ENCODE measurements around the gene ZNF580.

Gene ZNF580

GRCh38 chr19:55640043-55640576 lies 692 bp upstream of the ZNF580 start:
- H3K4me3 ChIP-seq (ENCODE audit: low read length): peak overlapping the region; percentile 74
- no peaks in the 10 kb centered on the region for H3K27me3 ChIP-seq (ENCODE audit: insufficient read depth, low read length)
- H3K9me3 ChIP-seq (ENCODE audit: low read length): no peaks in the 10 kb centered on the region
- peaks cover 11% of the 10 kb centered on the region for H3K36me3 ChIP-seq (ENCODE audit: insufficient read depth, low read length)
- H2AFZ ChIP-seq (ENCODE audit: low read depth, low read length): peak overlapping the region; percentile 29
- H3K4me1 ChIP-seq (ENCODE audit: insufficient read depth, low read length): peaks cover 52% of the 10 kb centered on the region

DNA sequence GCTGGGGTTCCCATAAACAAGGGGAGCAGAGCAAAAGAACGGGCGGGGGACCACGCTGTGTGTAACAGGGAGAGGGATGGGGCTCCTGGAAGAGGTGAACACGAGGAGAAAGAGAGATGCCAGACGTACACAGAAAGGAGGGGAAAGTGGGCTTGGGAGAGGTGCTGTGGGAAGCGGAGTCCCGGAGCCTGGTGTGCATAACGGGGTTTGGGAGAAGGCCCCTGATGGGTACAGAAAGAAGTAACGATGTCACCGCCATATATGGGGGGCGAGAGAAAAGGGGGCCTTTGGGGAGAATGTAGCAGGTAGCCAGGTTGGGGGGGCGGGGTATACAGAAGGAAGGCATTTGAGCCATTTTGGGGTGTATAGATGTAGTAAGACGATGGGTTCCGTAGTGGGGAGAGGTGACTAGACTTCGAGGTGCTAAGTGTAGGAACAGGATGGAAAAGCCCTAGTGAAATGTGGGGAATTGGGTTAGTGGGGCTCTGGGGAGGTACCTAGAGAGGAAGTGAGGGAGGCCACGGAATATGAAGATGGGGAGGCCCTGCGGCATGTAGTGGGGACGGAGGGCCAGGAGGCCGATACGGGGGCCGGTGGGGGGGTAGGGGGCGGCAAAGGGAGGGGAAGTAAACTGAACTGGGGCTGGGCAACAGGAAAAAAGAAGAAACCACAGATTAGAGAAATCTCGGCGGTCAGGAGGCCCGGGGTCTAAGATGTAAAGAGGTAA lies 787 bp downstream of the ZNF580 start:
- H3K27me3 ChIP-seq (ENCODE audit: insufficient read depth, low read length): no peaks in the 10 kb centered on the region
- H3K9me3 ChIP-seq (ENCODE audit: low read length): no peaks in the 10 kb centered on the region
- peaks cover 16% of the 10 kb centered on the region for H3K36me3 ChIP-seq (ENCODE audit: insufficient read depth, low read length)
- no peak overlapping the region for H2AFZ ChIP-seq (ENCODE audit: low read depth, low read length)
- H3K4me1 ChIP-seq (ENCODE audit: insufficient read depth, low read length): peaks cover 37% of the 10 kb centered on the region
- H3K4me3 ChIP-seq (ENCODE audit: low read length): peak overlapping the region; percentile 74

GRCh38 chr19:55642153-55643002 lies 1.6 kb downstream of the ZNF580 start:
- Histone ChIP-seq H3K27me3 (ENCODE audit: insufficient read depth, low read length) (no peaks in the 10 kb centered on the region), H2AFZ (ENCODE audit: low read depth, low read length) (no peak overlapping the region), H3K9me3 (ENCODE audit: low read length) (no peaks in the 10 kb centered on the region), H3K36me3 (ENCODE audit: insufficient read depth, low read length) (peaks cover 16% of the 10 kb centered on the region), H3K4me1 (ENCODE audit: insufficient read depth, low read length) (peaks cover 41% of the 10 kb centered on the region), H3K4me3 (ENCODE audit: low read length) (peak overlapping the region; percentile 88)

- Histone ChIP-seq H2AFZ (ENCODE audit: low read depth, low read length) (no peak within 1 kb of the TSS), H3K4me3 (ENCODE audit: low read length) (peak within 1 kb of the TSS; percentile 88), H3K36me3 (ENCODE audit: insufficient read depth, low read length) (peaks cover 14% of the 10 kb centered on the region), H3K9me3 (ENCODE audit: low read length) (no peaks in the 10 kb centered on the region), H3K27me3 (ENCODE audit: insufficient read depth, low read length) (no peaks in the 10 kb centered on the region), H3K4me1 (ENCODE audit: insufficient read depth, low read length) (peaks cover 44% of the 10 kb centered on the region)
Observed at GRCh38 chr19:55643003-55643886, 2.4 kb downstream of the ZNF580 start, which contains the start of gene ZNF581. Gene ZNF581, plus strand, starts transcription at chr19:55643649. Its CDS starts 923 bp downstream, at chr19:55644572.

DNA sequence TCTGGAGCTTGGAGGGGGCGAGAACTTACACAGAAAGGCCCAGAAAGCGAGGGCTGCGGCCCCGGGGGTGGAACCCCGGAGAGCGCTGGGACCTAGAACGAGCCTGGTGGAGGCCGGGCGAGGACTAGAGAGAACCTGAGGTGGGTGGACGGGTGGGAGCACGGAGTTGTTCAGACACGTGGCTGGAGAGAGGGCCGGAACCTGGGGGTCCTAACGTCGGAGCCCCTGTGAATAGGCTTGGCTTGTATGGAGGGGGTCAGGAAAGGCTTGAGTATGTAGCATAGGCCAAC lies 3.0 kb downstream of the ZNF580 start:
- Histone ChIP-seq H3K27me3 (ENCODE audit: insufficient read depth, low read length) (no peaks in the 10 kb centered on the region), H2AFZ (ENCODE audit: low read depth, low read length) (no peak overlapping the region), H3K9me3 (ENCODE audit: low read length) (no peaks in the 10 kb centered on the region), H3K36me3 (ENCODE audit: insufficient read depth, low read length) (peaks cover 14% of the 10 kb centered on the region), H3K4me1 (ENCODE audit: insufficient read depth, low read length) (peaks cover 49% of the 10 kb centered on the region), H3K4me3 (ENCODE audit: low read length) (peak overlapping the region; percentile 88)

- no peaks in the 10 kb centered on the region for H3K27me3 ChIP-seq (ENCODE audit: insufficient read depth, low read length)
- H3K4me3 ChIP-seq (ENCODE audit: low read length): peak overlapping the region; percentile 88
Observed at GRCh38 chr19:55644191-55644833, 3.5 kb downstream of the ZNF580 start.

DNA sequence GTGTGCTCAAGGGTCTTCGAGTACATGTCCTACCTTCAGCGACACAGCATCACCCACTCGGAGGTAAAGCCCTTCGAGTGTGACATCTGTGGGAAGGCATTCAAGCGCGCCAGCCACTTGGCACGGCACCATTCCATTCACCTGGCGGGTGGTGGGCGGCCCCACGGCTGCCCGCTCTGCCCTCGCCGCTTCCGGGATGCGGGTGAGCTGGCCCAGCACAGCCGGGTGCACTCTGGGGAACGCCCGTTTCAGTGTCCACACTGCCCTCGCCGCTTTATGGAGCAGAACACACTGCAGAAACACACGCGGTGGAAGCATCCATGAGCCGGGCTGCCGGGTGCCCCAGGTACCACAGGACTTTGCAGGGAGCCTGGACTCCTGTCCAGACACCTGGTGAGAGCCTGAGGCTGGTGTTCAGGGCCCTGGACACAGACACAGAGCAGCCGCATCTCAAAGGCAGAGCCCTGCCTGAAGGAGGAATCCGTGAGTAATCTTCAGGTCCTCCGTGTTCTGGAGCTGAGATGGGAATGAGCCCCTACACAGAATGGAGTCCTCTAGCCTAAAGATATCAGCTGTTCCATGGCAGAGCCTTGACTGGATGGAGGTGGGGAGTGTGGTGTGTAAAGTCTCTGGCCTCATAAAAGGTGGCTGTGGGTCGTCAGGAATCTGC lies 4.2 kb downstream of the ZNF580 start:
- Histone ChIP-seq H3K4me3 (ENCODE audit: low read length) (peak overlapping the region; percentile 88), H3K36me3 (ENCODE audit: insufficient read depth, low read length) (peaks cover 14% of the 10 kb centered on the region), H3K4me1 (ENCODE audit: insufficient read depth, low read length) (peaks cover 48% of the 10 kb centered on the region), H2AFZ (ENCODE audit: low read depth, low read length) (no peak overlapping the region), H3K27me3 (ENCODE audit: insufficient read depth, low read length) (no peaks in the 10 kb centered on the region), H3K9me3 (ENCODE audit: low read length) (no peaks in the 10 kb centered on the region)

More at GRCh38 chr19:55644191-55644833, 3.5 kb downstream of the ZNF580 start:
- Histone ChIP-seq H3K9me3 (ENCODE audit: low read length) (no peaks in the 10 kb centered on the region), H3K36me3 (ENCODE audit: insufficient read depth, low read length) (peaks cover 14% of the 10 kb centered on the region), H3K4me1 (ENCODE audit: insufficient read depth, low read length) (peaks cover 51% of the 10 kb centered on the region), H2AFZ (ENCODE audit: low read depth, low read length) (no peak overlapping the region)

GRCh38 chr19:55645512-55645881 lies 4.7 kb downstream of the ZNF580 start:
- Histone ChIP-seq H3K4me3 (ENCODE audit: low read length) (no peak overlapping the region), H3K4me1 (ENCODE audit: insufficient read depth, low read length) (peaks cover 43% of the 10 kb centered on the region), H3K9me3 (ENCODE audit: low read length) (no peaks in the 10 kb centered on the region), H3K36me3 (ENCODE audit: insufficient read depth, low read length) (peaks cover 14% of the 10 kb centered on the region), H3K27me3 (ENCODE audit: insufficient read depth, low read length) (no peaks in the 10 kb centered on the region), H2AFZ (ENCODE audit: low read depth, low read length) (no peak overlapping the region)

DNA sequence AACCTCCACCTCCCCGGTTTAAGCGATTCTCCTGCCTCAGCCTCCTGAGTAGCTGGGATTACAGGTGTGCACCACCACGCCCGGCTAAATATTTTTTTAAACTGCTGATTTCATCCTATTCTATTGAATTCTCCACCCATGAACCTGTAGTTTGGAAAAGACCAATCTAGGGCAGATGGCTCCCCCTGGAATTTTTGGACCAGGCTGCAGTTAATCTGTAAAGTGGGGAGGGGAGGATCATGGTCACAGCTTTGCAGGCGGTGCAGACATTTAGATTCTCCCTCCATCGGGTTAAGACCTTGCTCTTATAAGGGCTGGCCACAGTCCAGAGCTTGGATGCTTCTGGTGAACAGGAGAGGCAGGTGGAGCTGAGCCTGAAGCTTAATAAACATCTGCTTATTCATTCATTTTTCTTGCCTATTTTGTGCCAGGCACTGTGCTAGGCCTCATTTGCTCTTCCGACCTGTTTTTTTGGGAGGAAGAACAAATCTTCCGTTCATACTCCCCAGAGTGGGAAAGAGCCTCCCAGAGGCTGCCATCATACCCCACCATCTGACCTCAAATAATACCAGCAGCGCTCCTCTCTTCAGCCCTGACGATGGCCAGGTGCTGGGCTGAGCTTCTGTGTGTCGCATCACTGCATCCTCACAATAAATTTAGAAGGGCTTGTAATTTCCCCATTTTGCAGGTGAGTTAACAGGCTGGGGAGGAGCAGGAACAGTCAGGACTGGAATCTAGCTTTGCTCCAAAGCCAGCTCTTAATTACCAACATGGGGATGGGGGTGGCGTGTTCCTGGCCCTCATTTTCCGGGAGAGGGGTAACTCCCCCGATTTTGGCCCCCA lies 6.3 kb downstream of the ZNF580 start:
- no peak overlapping the region for H2AFZ ChIP-seq (ENCODE audit: low read depth, low read length)
- no peaks in the 10 kb centered on the region for H3K9me3 ChIP-seq (ENCODE audit: low read length)
- H3K4me1 ChIP-seq (ENCODE audit: insufficient read depth, low read length): peaks cover 40% of the 10 kb centered on the region
- no peaks in the 10 kb centered on the region for H3K27me3 ChIP-seq (ENCODE audit: insufficient read depth, low read length)
- peak overlapping the region; percentile 67 for H3K4me3 ChIP-seq (ENCODE audit: low read length)
- peaks cover 21% of the 10 kb centered on the region for H3K36me3 ChIP-seq (ENCODE audit: insufficient read depth, low read length)

- H3K4me3 ChIP-seq (ENCODE audit: low read length): peak within 1 kb of the TSS; percentile 67
- no peaks in the 10 kb centered on the region for H3K9me3 ChIP-seq (ENCODE audit: low read length)
- peaks cover 22% of the 10 kb centered on the region for H3K36me3 ChIP-seq (ENCODE audit: insufficient read depth, low read length)
- H3K4me1 ChIP-seq (ENCODE audit: insufficient read depth, low read length): peaks cover 31% of the 10 kb centered on the region
- peak within 1 kb of the TSS; percentile 58 for H2AFZ ChIP-seq (ENCODE audit: low read depth, low read length)
- no peaks in the 10 kb centered on the region for H3K27me3 ChIP-seq (ENCODE audit: insufficient read depth, low read length)
Observed at GRCh38 chr19:55647732-55648584, 7.2 kb downstream of the ZNF580 start, which contains the start of gene CCDC106. Gene CCDC106, plus strand, starts transcription at chr19:55648212. Its CDS starts 835 bp downstream, at chr19:55649047.
